SJCRH30 (cell line): ENCODE results near the gene DGKZ. TPM values are rescaled to one million over a fixed set of nuclear protein-coding genes. Genes with fewer than 3 reads are reported as not detected.

ENCODE experiments used
- DNase-seq, 2 experiments: peaks; one replicate each; pipeline ENCODE4 v3.0.0-alpha.2; 2015 to 2020
- H3K27ac ChIP-seq: fragments of 250-450 bp; sonication (Bioruptor Pico); 2 replicates; pipeline ENCODE4 v1.5.1; 2020; ENCODE audit warnings: mild to moderate bottlenecking, moderate library complexity
- H3K27me3 ChIP-seq: fragments of 250-450 bp; sonication (Bioruptor Pico); 2 replicates; pipeline ENCODE4 v1.5.1; 2020; ENCODE audit warnings: mild to moderate bottlenecking, moderate library complexity
- H3K36me3 ChIP-seq: fragments of 250-450 bp; sonication (Bioruptor Pico); 2 replicates; pipeline ENCODE4 v1.5.1; 2020; ENCODE audit warnings: mild to moderate bottlenecking, moderate library complexity
- H3K4me1 ChIP-seq: fragments of 250-450 bp; sonication (Bioruptor Pico); 2 replicates; pipeline ENCODE4 v1.5.1; 2020; ENCODE audit warnings: mild to moderate bottlenecking, moderate library complexity
- H3K4me3 ChIP-seq: fragments of 250-450 bp; sonication (Bioruptor Pico); 2 replicates; pipeline ENCODE4 v1.5.1; 2020; ENCODE audit warnings: mild to moderate bottlenecking, moderate library complexity
- H3K9me3 ChIP-seq: fragments of 250-450 bp; sonication (Bioruptor Pico); replicated peaks from 2 replicates; pipeline ENCODE4 v1.5.1; 2020; ENCODE audit warnings: mild to moderate bottlenecking, moderate library complexity
- total RNA-seq: library from RNA; depleted of rRNA; stranded (reverse); fragments of >200 nt; shearing (Covaris generic); gene quantifications from 2 replicates; pipeline ENCODE4 v1.2.3, GENCODE V29; 2014

The DGKZ gene
- total RNA-seq, 1 experiment from 2014 or later, result 42.1 TPM

- Histone ChIP-seq H3K36me3 (no peaks in the 10 kb centered on the region), H3K4me3 (no peak overlapping the region), H3K27ac (no peak overlapping the region), H3K27me3 (no peaks in the 10 kb centered on the region; the same call in 1 of the 2 replicates), H3K4me1 (peaks cover 19% of the 10 kb centered on the region), H3K9me3 (no peaks in the 10 kb centered on the region)
- no peak for DNase-seq
Measured at GRCh38 chr11:46348566-46349401, 1.5 kb downstream of the DGKZ start.

GRCh38 chr11:46350695-46351094 lies 3.4 kb downstream of the DGKZ start:
- H3K4me1 ChIP-seq, result peaks cover 10% of the 10 kb centered on the region
- no peak for DNase-seq
- no peak overlapping the region for H3K4me3 ChIP-seq
- H3K27me3 ChIP-seq, result no peaks in the 10 kb centered on the region
- no peaks in the 10 kb centered on the region for H3K9me3 ChIP-seq
- no peak overlapping the region for H3K27ac ChIP-seq
- H3K36me3 ChIP-seq, result no peaks in the 10 kb centered on the region

GRCh38 chr11:46351148-46351547 lies 3.9 kb downstream of the DGKZ start:
- DNase-seq, result no peak
- H3K4me1 ChIP-seq, result peaks cover 7% of the 10 kb centered on the region
- no peaks in the 10 kb centered on the region for H3K9me3 ChIP-seq
- no peak overlapping the region for H3K4me3 ChIP-seq
- no peaks in the 10 kb centered on the region for H3K36me3 ChIP-seq
- no peak overlapping the region for H3K27ac ChIP-seq
- H3K27me3 ChIP-seq, result no peaks in the 10 kb centered on the region

- no peak for DNase-seq
- no peaks in the 10 kb centered on the region for H3K9me3 ChIP-seq
- no peak overlapping the region for H3K4me3 ChIP-seq
- H3K36me3 ChIP-seq, result no peaks in the 10 kb centered on the region
- no peak overlapping the region for H3K27ac ChIP-seq
- peaks cover 4% of the 10 kb centered on the region for H3K4me1 ChIP-seq
- no peaks in the 10 kb centered on the region for H3K27me3 ChIP-seq
Measured at GRCh38 chr11:46351606-46352005, 4.3 kb downstream of the DGKZ start.

- DNase-seq, result peak; percentile 64 to 83
- H3K27me3 ChIP-seq, result no peaks in the 10 kb centered on the region
- no peaks in the 10 kb centered on the region for H3K36me3 ChIP-seq
- H3K9me3 ChIP-seq, result no peaks in the 10 kb centered on the region
- no peak overlapping the region for H3K27ac ChIP-seq
- H3K4me3 ChIP-seq, result no peak overlapping the region
- peaks cover 4% of the 10 kb centered on the region; the same call in 1 of the 2 replicates for H3K4me1 ChIP-seq
Measured at GRCh38 chr11:46352063-46352841, 5.0 kb downstream of the DGKZ start.

- no peaks in the 10 kb centered on the region for H3K27me3 ChIP-seq
- H3K4me1 ChIP-seq, result peaks cover 4% of the 10 kb centered on the region; the same call in 1 of the 2 replicates
- H3K9me3 ChIP-seq, result no peaks in the 10 kb centered on the region
- H3K4me3 ChIP-seq, result no peak overlapping the region
- no peaks in the 10 kb centered on the region for H3K36me3 ChIP-seq
- no peak for DNase-seq
- H3K27ac ChIP-seq, result no peak overlapping the region
Measured at GRCh38 chr11:46353698-46354097, 6.4 kb downstream of the DGKZ start.

GRCh38 chr11:46356924-46357482 lies 9.7 kb downstream of the DGKZ start:
- no peak overlapping the region for H3K27ac ChIP-seq
- H3K27me3 ChIP-seq, result no peaks in the 10 kb centered on the region
- H3K4me1 ChIP-seq, result peaks cover 11% of the 10 kb centered on the region
- H3K4me3 ChIP-seq, result no peak overlapping the region
- DNase-seq, result no peak
- H3K9me3 ChIP-seq, result no peaks in the 10 kb centered on the region
- H3K36me3 ChIP-seq, result no peaks in the 10 kb centered on the region

- Histone ChIP-seq H3K4me3 (no peak overlapping the region), H3K36me3 (no peaks in the 10 kb centered on the region), H3K9me3 (no peaks in the 10 kb centered on the region), H3K27ac (no peak overlapping the region), H3K4me1 (peaks cover 16% of the 10 kb centered on the region), H3K27me3 (no peaks in the 10 kb centered on the region)
- DNase-seq, result no peak
Measured at GRCh38 chr11:46357483-46357936, 10.2 kb downstream of the DGKZ start.

- Histone ChIP-seq H3K36me3 (no peaks in the 10 kb centered on the region), H3K27ac (no peak overlapping the region), H3K4me1 (peaks cover 37% of the 10 kb centered on the region), H3K9me3 (no peaks in the 10 kb centered on the region), H3K27me3 (no peaks in the 10 kb centered on the region), H3K4me3 (no peak overlapping the region)
- DNase-seq, result no peak
Measured at GRCh38 chr11:46359953-46360352, 12.7 kb downstream of the DGKZ start.

- no peak for DNase-seq
- H3K27ac ChIP-seq, result peak overlapping the region; percentile 98
- H3K9me3 ChIP-seq, result no peaks in the 10 kb centered on the region
- H3K36me3 ChIP-seq, result no peaks in the 10 kb centered on the region
- H3K4me3 ChIP-seq, result peak overlapping the region; percentile 44
- no peaks in the 10 kb centered on the region for H3K27me3 ChIP-seq
- H3K4me1 ChIP-seq, result peaks cover 39% of the 10 kb centered on the region
Measured at GRCh38 chr11:46360878-46361277, 13.6 kb downstream of the DGKZ start.

- H3K27me3 ChIP-seq, result no peaks in the 10 kb centered on the region
- H3K4me3 ChIP-seq, result peak overlapping the region; percentile 44
- no peaks in the 10 kb centered on the region for H3K9me3 ChIP-seq
- peak overlapping the region; percentile 98 for H3K27ac ChIP-seq
- H3K4me1 ChIP-seq, result peaks cover 39% of the 10 kb centered on the region
- DNase-seq, result peak; percentile 84 to 86
- H3K36me3 ChIP-seq, result no peaks in the 10 kb centered on the region
Measured at GRCh38 chr11:46361283-46362155, 14.3 kb downstream of the DGKZ start.

- H3K4me3 ChIP-seq, result peak overlapping the region; percentile 50
- H3K27ac ChIP-seq, result peak overlapping the region; percentile 98
- H3K27me3 ChIP-seq, result no peaks in the 10 kb centered on the region
Measured at GRCh38 chr11:46362156-46363030, 15.1 kb downstream of the DGKZ start.

GRCh38 chr11:46363031-46363407 lies 15.8 kb downstream of the DGKZ start:
- peak overlapping the region; percentile 98 for H3K27ac ChIP-seq
- peak; percentile 82 to 83 for DNase-seq
- H3K9me3 ChIP-seq, result no peaks in the 10 kb centered on the region
- H3K4me1 ChIP-seq, result peaks cover 50% of the 10 kb centered on the region
- H3K36me3 ChIP-seq, result 0 out of 2 replicates have a peak, but pooled peaks cover under 1% of the 10 kb centered on the region
- peak overlapping the region; percentile 50 for H3K4me3 ChIP-seq
- H3K27me3 ChIP-seq, result no peaks in the 10 kb centered on the region

More at GRCh38 chr11:46362156-46363030, 15.1 kb downstream of the DGKZ start:
- Histone ChIP-seq H3K36me3 (no peaks in the 10 kb centered on the region), H3K4me1 (peaks cover 46% of the 10 kb centered on the region), H3K9me3 (no peaks in the 10 kb centered on the region)
- no peak for DNase-seq
